Measurements from ENCODE around the gene APBB1. TPM values are rescaled to one million over a fixed set of nuclear protein-coding genes. Genes with fewer than 3 reads are reported as not detected.

Gene APBB1
- total and polyA plus RNA-seq, 10 of the 15 experiments (the other 5 are each of a cell fraction or from before 2014, with no cell fraction given), result 0.31 to 10.6 (median 5.4) TPM

- RAD21 ChIA-PET (ENCODE audit: unreplicated experiment), result interaction anchor here (0.7 kb wide), 2 partner anchors 370 to 546 kb away, joined by 3 to 4 read pairs; no protein-coding TSS in a partner anchor
- Histone ChIP-seq H2AFZ (ENCODE audit: control insufficient read depth, low read depth, low read length) (no peak overlapping the region), H3K4me3 (no peak overlapping the region), H3K27me3 (replicated peaks in 1 of 2; ENCODE audit: control insufficient read depth in 2 of 2, insufficient read depth in 2 of 2, low read length in 1 of 2) (no peaks in the 10 kb centered on the region), H3K36me3 (ENCODE audit: control insufficient read depth in 2 of 2, insufficient read depth in 2 of 2, low read length in 1 of 2) (no peaks in the 10 kb centered on the region), H3K79me2 (ENCODE audit: control insufficient read depth, insufficient read depth, low read length) (no peaks in the 10 kb centered on the region), H3K9ac (ENCODE audit: control insufficient read depth, insufficient read depth, low read length) (no peak overlapping the region), H4K20me1 (ENCODE audit: control insufficient read depth, insufficient read depth) (no peaks in the 10 kb centered on the region), H3K27ac (ENCODE audit: control insufficient read depth, insufficient read depth) (no peak overlapping the region), H3K4me1 (ENCODE audit: control insufficient read depth, insufficient read depth, low read length) (no peaks in the 10 kb centered on the region), H3K4me2 (ENCODE audit: control insufficient read depth, insufficient read depth) (no peak overlapping the region), H3K9me3 (replicated peaks; ENCODE audit: control insufficient read depth, insufficient read depth, low read length) (no peaks in the 10 kb centered on the region)
- SMC1A ChIA-PET (ENCODE audit: uncharacterized antibody, unreplicated experiment), result interaction anchor here (0.9 to 1.8 kb wide), 3 partner anchors 31 to 98 kb away, joined by 3 to 6 read pairs (median 3); no protein-coding TSS in a partner anchor
- DNase-seq (ENCODE audit: low read depth, low spot score) (no peak), ATAC-seq (no peak), FAIRE-seq (no peak)
- CTCF ChIA-PET, result interaction anchor here (1.6 to 7.8 kb wide), 5 partner anchors 12 to 99 kb away, joined by 5 to 73 read pairs (median 59); no protein-coding TSS in a partner anchor
- intact Hi-C loops (cut with micrococcal nuclease; ENCODE audit: unreplicated experiment) (no loop called here), in situ Hi-C loops (cut with MboI) (loop anchor here (5.0 kb wide), 1 partner anchor 103 kb away; no protein-coding TSS in a partner anchor)
- BruUV-seq (replicated peaks), result no TSS peak
- POLR2A ChIA-PET, result interaction anchor here (1.1 kb wide), 1 partner anchor 30 kb away, joined by 4 read pairs; the partner anchor contains the start of gene CAVIN3
- no peak for TF ChIP-seq IRF5 (IDR thresholded peaks at IDR 0.05; ENCODE audit: borderline replicate concordance)
- no peak for TF ChIP-seq PAX5 (IDR thresholded peaks at IDR 0.05; ENCODE audit: borderline replicate concordance, low read depth, low read length)
- TF ChIP-seq ATF2 (IDR thresholded peaks at IDR 0.05; ENCODE audit: low read length), result no peak
- no peak for TF ChIP-seq CEBPZ (IDR thresholded peaks at IDR 0.05; ENCODE audit: low read depth, low read length)
- TF ChIP-seq STAT1 (conservative IDR thresholded peaks at IDR 0.05), result no peak
- no peak for TF ChIP-seq KLF5 (IDR thresholded peaks at IDR 0.05; ENCODE audit: partially characterized antibody)
- TF ChIP-seq SREBF2 (IDR thresholded peaks at IDR 0.05; ENCODE audit: low read length), result no peak
Observed at GRCh38 chr11:6350043-6350442, 68.9 kb downstream of the APBB1 start.

Data from GM12878 (cell line).